NCI-H524 treated with DMSO at 0.1 percent for 48 hours (cell line): ENCODE measurements around the gene ENO3.
A peak's percentile ranks its signal among the peaks of the same experiment; 100 is the strongest.

Experiments used
- DNase-seq: peaks from one replicate; lab custom pipeline; 2025; lab: John Stamatoyannopoulos, UW

Gene ENO3

DNA sequence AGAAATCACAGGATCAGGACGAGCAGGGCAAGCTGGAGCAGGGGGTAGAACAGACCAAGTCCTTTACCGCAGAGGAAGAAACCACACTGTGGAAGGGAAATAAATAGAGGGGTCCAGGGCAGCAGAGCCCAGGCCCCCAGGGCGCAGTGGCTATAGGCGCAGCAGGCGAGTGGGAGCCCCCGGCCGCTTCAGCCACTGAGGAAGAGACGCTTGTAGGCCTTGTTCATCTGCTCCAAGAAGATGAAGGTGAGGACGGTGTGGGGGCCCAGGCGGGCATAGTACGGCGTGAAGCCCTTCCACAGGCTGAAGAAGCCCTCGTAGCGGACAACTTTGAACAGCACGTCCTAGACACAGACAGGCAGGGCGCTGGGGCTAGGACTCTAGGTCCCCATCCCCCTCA lies 13.4 kb upstream of the ENO3 start:
- DNase-seq, result no peak

DNA sequence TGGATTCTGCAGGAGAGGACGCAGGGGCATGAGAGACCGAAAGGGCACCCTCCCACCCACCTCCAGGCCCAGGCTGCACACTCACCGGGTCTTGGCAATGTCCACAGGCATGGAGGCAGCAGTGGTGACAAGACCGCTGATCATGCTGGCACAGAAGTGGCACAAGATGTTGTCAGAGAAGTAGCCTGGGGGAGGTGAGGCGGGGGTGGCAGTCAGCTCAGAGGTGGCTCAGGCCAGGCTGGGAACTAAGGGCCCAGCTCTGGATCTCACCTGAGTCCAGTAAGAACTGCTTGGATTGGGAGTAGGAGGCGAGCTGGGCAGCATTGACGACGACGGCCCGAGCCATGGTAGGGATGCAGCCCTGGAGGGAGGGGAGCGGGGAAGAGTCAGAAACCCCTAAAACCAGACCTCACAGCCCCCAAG lies 12.8 kb upstream of the ENO3 start:
- no peak for DNase-seq

DNA sequence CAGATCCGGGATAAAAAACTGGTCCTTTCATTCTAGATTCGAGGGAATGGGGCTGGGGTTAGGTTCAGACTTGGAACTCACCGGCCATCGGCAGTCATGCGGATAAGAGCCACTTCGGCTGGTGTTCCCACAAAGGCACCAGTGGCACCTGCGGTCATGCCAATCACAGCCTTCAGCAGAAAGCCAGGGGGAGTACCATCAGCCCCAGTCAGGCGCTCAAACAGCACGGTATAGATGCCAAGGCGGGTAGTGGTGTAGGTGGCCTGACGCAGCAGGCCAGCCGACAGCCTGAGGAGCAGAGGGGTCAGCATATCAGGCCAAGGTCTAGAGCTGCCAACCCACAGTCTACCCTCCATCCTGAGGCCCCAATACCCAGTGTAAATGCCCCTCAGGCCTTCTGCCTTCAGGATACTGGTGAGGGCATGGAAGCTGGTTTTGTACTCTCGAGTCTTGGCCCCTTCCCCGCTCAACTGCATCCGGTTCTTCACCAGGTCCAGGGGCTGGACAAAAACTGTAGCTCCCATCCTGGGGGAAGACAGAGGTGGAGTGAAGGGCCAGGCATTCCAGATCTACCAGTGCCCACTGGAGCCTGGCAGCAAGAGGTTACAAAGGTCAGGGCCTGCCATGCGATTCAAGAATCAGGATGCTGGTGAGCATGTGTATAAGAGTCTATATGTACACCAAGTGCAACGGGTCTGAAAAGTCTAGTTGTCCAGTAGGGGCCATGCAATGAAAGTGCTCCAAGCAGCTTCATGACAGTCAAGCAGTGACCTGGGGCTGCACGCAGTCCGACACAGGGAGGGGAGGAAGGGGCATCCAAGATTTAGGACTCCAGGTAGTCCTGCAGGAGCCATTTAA lies 12.0 kb upstream of the ENO3 start:
- no peak for DNase-seq

DNA sequence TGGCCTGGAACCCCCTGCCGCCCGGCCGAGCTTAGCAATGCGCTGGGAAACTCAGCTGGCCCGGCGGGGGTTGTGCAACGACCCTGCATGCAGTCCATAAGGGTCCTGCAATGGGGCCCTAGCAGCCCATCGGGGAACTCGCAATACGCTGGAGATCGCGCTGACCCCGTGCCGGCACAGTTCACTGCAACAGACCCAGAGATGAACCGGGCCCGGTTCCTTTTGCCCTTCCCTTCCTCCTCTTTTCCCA lies 11.4 kb upstream of the ENO3 start:
- DNase-seq, result no peak

DNA sequence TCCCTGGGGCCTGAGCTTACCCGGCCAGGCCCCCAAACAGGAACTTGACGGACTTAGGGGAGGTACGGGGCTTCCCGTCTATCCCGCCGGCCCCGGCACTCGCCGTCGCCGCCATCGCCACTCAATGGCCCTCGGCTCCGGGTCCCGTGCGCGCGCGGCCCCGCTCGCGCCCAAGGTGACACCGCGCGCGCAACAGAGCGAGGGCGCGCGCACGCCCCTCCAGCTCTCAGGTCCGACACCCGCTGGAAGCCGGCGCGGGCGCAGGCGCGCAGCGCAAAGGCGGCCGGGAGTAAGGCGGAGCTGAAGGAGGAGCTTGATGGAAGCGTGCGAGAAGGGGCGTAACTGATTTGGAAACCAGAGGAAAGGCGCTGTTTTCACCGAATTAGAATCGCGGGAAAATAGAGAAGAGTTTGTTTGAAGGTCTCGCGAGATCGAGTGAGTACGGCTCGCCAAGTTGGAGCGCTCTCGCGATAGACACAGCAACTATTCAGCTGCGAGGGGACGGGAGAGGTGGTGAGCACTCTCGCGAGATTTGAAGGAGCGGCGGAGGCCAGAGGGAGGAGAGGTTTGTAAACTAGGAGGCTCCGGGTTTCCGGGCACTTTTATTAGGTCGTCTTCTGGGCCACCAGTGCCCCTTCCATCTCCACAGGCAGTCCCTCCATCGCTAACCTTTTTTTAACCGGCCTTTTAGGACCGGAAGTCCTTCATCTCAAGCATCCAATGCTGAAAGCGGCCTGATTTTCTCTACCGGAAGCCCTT lies 10.9 kb upstream of the ENO3 start, which contains the start of the genes RNF167 and SLC25A11:
RNF167 (plus strand) TSS at position 473 of the 759 bp plus-strand sequence. CDS start 642 bp downstream, outside the sequence.
SLC25A11 (minus strand) TSS at position 251 of the 759 bp plus-strand sequence; CDS start at position 115, 136 bp downstream.
- DNase-seq, result peak; percentile 98

DNA sequence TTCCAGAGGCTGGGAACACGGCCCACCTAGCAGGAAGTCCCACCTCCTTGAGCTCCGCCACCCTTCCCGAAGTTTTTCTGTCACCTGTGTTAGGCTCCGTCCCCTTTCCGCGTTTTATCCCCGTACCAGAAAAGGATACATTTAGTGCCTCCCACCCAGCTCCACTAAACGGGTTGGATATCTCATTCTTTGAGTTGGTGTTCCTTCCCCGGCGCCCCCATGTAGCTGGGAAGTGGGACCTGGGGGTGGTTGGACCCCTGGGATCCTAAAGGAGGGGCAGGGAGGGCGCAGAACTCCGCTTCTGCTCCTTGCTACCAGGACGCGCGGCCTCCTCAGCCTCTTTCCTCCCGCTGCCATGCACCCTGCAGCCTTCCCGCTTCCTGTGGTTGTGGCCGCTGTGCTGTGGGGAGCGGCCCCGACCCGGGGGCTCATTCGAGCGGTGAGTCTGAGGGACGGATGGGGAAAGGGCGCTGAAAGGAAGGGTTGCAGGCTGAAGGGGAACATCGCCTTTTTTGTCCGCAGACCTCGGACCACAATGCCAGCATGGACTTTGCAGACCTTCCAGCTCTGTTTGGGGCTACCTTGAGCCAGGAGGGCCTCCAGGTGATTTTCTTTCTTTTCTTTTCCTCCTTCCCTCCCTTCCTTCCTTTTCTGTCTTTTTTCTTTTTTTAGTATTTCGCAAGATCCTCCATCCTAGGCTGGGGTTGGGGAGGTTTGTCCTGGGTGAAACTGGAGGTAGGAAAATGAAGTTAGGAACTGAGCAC lies 10.2 kb upstream of the ENO3 start:
- DNase-seq, result no peak

DNA sequence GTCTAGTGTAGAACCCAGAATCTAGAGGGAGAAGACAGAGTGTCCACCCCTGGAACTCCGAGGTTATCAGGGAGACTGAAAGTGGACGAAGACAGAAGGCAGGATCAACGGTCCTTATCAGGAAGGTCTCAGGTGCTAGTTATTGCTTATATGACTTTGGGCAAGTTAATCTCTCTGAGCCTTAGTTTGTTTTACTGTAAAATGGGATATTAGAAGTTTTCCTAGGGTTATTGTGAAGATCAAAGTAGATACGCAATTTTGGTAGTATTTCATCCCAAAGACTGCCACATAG lies 9.7 kb upstream of the ENO3 start:
- no peak for DNase-seq

DNA sequence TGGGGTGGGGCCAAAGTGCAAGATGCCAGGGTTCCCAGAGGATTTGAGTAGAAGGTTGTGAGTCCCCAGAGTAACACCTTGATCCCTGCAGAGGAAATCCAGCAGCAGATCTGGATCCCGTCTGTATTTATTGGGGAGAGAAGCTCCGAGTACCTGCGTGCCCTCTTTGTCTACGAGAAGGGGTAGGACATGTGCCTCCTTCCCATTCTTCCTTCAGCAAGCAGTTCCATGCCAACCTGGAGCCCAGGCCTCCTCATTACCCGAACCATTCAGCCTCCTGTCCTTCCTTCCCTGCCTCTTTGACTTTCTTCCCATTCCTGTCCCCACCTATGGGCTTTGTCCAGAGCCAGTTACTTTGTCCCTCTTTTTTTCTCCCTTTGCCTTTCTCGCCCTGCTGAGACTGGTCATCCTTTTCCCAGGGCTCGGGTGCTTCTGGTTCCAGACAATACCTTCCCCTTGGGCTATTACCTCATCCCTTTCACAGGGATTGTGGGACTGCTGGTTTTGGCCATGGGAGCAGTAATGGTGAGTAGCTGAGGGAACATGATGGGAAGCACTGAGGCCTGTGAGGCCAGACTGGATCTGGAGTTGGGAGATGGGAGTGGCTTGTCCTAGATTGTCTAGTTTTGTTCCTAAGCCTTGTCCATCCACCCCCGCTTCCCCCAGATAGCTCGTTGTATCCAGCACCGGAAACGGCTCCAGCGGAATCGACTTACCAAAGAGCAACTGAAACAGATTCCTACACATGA lies 8.0 kb upstream of the ENO3 start:
- no peak for DNase-seq

DNA sequence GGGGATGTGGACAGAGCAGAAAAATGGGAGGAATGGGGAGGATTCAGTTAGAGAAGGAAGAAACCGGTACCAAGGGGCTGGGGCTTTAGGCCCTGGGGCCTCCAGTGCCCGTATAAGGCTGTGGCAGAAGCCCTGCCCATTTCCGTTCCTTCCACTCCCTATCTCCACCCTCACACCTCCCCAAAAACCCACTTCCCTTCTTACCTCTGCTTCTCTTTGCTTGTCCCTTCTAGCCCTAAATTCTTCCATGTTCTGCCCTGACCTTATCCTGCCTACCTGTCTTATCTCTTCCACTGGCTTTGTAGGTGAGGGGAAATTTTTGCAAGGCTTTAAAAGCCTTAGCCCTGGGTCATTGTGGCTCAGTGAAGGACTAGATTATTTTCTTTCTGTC lies 6.8 kb upstream of the ENO3 start:
- DNase-seq, result no peak

DNA sequence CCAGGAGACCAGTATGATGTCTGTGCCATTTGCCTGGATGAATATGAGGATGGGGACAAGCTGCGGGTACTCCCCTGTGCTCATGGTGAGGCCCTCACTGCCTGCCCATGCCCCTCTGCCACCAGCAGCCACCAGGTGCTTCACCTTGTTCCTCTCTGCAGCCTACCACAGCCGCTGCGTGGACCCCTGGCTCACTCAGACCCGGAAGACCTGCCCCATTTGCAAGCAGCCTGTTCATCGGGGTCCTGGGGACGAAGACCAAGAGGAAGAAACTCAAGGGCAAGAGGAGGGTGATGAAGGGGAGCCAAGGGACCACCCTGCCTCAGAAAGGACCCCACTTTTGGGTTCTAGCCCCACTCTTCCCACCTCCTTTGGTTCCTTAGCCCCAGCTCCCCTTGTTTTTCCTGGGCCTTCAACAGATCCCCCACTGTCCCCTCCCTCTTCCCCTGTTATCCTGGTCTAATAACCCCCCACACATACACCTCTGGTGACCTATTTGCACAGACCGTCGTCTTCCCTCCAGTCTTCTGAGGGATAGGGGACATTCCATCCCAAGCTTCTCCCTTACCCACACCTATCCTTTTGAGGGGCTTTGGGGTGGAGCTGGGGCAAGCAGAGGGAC lies 6.3 kb upstream of the ENO3 start:
- no peak for DNase-seq

DNA sequence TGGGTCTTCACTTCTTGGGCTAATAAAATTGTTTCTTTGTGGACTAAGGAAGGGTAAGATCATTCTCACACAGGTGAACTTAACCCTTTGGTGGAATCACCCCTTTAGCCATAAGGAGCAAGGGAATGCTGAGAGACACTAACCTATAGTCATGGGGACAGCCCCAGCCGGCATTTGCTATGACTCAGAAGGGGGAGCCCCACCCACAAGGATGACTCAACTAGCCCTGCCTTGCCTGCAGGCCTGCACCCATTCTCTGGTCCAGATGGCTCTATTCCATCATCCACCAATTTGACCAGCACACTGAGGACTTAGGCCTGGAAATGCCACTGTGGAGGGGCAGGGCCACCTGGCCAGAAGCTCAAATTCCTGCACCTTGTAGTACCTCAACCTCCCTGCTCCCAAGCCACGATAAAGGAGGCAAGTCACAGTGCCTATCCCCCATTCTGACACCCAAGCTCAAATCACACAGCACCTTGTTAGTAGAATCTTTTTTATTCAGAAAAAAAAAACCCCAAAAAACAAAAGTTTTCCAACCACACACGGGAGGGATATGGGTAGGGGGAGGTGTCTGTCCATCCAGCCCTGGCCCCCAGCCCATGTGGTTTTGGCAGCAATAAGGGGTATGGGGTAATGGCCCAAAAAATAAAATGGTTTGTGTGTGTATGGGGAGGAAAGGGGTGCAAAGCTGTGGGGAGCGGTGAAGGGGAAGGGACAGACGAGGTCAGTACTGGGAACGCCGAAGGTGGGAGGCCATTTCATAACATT lies 5.6 kb upstream of the ENO3 start:
- DNase-seq, result no peak

DNA sequence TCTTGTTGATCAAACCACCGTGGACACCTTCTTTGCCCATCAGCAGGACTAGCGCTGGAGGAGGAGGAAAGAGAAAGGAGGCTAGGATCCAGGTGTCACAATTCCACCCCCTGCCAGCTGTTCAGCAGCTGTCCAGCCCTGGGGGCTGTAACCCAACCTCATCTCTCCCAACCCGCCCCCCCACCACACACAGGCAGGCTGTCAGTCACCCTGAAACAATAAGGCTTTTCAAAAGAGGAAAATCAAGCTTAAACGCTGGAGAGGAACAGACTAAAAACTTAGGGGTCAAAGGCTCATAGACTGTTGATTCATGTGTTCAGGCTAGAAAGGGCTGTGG lies 5.0 kb upstream of the ENO3 start:
- DNase-seq, result no peak

DNA sequence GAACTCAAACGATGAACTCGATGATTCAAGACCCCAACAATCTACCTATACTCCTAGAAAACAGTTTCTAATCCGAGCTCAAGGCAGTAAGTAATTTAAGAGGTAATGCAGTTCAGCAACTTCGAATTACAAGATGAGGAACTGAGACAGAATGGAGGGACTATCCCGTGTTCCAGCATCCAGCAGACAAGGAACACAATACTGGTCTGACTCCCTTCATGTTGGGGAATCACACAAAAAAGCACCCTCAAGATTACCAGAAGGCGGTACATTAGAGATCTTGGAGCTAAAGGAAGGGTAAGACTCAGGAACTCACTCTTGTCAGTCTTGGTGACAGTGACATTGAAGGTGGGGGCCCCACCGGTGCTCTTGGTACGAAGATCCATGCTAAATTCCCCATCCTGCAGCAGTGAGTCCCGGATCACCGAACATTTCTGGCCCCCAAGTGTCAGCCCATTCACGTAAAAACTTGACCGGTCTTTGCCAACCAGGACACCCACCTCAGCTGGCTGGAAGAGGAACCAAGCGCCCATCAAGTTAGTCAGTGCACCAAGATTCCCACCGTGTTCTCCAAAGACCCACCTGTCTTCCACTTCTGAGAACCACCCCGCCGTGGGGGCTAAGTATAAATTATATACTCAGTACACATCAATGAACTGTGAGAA lies 4.5 kb upstream of the ENO3 start:
- DNase-seq, result no peak

DNA sequence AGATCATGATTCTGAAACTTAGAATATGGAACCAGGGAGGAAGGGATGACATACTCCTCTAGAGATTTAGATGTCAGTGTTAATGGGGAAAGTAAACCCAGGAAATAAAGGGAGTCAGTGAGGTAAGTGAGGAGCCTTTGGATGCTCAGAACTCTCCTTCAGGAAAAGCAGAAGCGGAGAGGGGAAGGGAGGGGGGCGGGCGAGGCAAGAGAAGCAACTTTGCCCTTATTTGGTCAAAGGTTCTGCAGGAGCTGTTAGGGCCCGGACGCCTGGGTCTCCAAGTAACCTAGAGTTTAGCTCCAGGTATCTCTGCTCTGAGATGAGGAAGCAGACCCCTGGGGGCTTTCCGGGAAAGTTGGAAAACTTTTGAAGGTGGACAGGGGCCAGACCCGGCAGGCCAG lies 3.9 kb upstream of the ENO3 start:
- DNase-seq, result no peak

DNA sequence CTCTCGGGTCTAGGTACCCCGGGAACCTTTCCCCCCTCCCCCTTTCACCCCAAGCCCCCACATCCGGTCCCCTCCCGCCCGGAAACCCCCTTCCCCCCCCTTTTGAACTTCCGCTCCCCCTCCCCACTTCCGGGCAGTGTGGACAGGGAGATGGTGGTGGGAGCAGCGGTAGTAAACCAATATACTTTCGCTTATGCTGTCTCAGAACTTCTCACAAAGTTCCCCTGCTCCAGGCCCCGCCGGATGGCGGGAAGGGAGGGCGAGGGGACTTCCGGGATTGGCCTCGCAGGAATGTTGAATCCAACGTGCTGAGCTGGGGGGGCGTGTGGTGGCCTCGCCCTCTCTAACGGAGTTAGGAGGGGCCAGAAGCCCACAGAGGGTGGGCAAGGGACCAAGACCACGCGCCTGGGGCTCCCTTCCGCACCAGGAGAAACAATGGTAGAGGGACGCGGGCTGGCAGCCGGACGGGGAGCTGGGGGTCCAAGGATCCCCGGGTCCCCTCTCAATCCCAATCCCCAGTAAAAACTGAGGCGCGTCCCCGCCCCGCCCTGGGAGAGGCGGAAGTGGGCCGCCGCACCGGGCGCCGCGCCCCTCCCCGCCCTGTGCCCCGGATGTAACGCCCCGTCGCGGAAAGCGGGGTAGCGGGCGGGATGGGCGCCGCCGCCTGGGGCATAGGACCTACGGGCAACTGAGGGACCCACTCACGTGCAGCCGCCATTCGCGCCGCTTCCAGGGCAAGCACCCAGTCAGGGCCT lies 3.3 kb upstream of the ENO3 start:
- DNase-seq, result no peak

DNA sequence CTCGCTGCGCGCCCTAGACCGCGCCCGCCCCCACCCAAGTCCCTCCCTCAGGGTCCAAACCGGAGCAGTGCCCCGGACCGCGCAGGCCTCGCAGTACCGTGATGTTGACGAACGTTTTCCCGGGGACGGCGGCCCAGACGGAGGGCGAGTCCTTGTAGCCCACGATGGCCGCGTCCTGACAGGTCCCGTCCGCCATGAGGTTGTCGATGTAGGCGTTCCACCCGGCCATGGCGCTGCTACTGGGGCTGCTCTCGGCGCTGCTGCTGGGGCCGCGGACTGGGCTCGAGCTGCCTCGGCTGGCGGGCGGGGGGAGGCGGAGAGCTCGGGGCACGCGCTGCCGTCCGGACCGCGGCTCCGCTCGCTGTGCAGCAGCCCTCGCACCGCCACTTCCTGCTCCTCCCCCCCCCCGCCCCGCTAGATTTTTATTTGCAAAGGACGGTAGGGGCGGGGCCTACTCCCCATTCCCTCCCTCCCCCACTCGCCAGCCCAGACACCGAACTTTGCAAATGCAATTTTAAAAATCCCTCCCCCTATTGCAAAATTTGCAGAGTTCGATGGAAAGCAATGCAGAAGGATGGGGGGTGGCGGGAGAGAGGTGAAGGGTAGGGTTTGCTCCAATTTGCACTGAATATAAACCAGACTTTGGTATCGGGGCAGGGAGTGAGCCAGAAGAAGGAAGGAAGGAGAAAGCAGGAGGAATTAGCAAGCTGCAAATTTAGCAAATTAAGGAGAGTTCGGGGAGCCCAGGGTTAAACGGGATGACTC lies 2.6 kb upstream of the ENO3 start, which contains the start of gene PFN1:
PFN1 (minus strand) TSS at position 365 of the 765 bp plus-strand sequence; CDS start at position 229, 136 bp downstream.
- no peak for DNase-seq

DNA sequence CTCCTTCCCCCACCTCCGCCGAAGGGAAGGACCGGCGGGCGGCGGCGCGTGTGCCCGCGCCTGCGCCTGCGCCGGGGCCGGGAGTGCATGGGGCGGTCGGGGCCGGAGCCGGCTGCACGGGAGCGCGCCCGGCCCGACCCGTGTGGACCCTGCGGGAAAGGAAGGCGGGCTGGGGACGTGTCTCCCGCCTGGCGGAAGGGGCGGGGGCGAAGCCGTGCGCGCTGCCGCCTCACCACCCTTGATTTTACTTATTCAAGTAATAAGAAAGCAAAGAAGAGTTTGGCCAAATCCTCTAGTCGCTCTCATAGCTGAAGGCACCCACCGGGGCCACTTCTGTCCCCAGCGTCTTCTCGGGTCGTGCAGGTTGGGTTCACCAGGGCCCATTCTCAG lies 2.0 kb upstream of the ENO3 start:
- DNase-seq, result no peak

DNA sequence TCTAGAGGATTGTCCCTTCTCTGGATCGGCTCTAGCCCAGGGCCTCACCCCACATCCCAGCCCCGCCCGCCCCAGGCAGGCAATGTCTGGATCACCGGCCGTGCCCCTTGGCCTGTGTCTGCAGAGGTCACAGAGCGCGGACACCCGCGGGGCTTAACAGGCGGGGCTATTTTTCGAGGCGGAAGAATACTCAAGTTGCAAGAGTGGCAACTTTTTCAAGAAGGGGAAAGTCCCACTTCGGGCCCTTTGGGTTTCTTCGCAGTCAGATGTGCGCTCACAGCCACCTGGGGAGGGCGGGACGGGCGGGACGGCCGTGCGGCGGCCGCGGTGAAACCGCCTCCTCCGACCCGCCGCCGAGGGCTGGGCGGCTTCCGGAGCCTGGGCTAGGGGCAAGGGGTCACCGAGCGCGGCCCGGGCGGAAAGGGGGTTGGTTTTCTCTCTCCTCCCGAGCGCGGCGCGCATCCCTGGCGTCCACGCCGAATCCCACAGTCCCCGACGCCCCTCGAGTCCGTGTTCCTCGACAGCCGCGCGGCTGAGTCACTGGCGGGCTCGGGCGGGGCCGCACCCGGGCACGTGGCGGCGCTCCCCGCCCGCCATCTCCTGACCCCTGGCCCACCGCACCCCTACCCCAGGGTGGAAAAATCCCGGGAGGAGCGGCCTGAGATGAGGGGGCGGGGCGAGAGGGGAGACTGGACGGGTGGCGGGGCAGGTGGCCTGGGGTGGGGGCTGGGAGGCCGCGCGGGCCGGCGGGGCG lies 1.4 kb upstream of the ENO3 start:
- no peak for DNase-seq
